ENCODE measurements around the gene BNC2. TPM values are rescaled to one million over a fixed set of nuclear protein-coding genes. Genes with fewer than 3 reads are reported as not detected.

The BNC2 gene
- total RNA-seq, 1 experiment from 2014 or later, result 0.20 TPM

DNA sequence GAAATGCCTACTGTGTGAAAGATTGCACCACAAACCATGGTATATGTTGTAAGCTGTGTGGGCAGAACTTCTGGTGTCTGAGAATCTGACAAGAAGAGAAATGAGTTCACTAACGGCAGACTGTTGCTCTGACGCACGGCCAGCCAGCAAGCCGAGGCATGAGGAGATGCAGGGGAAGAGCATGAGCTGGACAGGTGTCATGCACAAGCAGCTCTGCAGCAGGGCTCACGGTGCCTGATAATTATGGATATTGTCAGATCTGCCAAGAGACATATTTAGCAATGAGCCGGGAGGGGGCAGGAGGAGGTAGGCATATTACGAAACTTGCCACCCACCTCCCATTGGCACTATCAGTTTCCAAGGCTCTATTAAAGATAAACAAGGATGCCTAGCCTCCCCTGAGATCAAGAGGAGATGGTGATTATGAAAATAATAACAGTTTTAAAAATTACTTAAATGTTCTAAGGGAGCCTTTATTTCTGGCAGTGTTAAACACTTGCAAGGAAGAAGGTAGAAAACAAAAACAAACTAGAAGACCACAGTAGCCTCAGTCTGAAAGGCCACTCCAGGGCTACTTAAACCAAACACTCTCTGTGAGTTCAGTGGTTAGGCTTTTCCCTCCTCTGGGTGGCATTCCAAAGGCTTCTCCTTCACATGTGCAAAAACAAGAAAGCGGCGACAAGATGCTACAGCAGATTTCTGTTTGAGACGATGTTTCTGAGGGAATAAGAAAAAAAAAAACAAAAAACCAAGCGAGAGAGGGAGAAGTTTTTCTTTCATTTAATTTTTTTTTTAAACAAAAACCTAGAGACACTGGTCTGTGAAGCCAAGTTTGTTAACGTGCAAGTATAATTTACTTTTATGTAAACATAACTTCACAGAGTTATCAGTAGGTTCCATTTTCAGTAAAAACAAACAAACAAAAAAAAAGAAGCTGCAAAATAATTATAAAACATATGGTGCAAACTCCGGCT, 339.5 kb downstream of the BNC2 start:
- Mint-ChIP-seq H3K27me3 (ENCODE audit: insufficient read depth, unreplicated experiment) (peaks cover 3% of the 10 kb centered on the region), H3K36me3 (ENCODE audit: insufficient read depth, unreplicated experiment) (no peaks in the 10 kb centered on the region), H3K4me3 (ENCODE audit: unreplicated experiment) (no peak overlapping the region), H3K9me3 (ENCODE audit: unreplicated experiment) (no peaks in the 10 kb centered on the region), H3K27ac (ENCODE audit: unreplicated experiment) (no peak overlapping the region), H3K4me1 (ENCODE audit: low read depth, unreplicated experiment) (no peaks in the 10 kb centered on the region)
- Histone ChIP-seq H3K27me3 (replicated peaks; ENCODE audit: control insufficient read depth, insufficient read depth, low read length) (no peaks in the 10 kb centered on the region), H3K4me1 (no peaks in the 10 kb centered on the region), H3K36me3 (ENCODE audit: control insufficient read depth, insufficient read depth, low read length) (no peaks in the 10 kb centered on the region), H3K9me3 (no peaks in the 10 kb centered on the region), H3K4me3 (ENCODE audit: low read depth, low read length) (no peak overlapping the region)
- POLR2A ChIA-PET, result no interaction called here
- no peak for DNase-seq
- intact Hi-C loops (cut with micrococcal nuclease; ENCODE audit: unreplicated experiment), result no loop called here
- BruUV-seq (replicated peaks), result no TSS peak
- CTCF ChIA-PET, result no interaction called here
- TF ChIP-seq, protein P1, sequence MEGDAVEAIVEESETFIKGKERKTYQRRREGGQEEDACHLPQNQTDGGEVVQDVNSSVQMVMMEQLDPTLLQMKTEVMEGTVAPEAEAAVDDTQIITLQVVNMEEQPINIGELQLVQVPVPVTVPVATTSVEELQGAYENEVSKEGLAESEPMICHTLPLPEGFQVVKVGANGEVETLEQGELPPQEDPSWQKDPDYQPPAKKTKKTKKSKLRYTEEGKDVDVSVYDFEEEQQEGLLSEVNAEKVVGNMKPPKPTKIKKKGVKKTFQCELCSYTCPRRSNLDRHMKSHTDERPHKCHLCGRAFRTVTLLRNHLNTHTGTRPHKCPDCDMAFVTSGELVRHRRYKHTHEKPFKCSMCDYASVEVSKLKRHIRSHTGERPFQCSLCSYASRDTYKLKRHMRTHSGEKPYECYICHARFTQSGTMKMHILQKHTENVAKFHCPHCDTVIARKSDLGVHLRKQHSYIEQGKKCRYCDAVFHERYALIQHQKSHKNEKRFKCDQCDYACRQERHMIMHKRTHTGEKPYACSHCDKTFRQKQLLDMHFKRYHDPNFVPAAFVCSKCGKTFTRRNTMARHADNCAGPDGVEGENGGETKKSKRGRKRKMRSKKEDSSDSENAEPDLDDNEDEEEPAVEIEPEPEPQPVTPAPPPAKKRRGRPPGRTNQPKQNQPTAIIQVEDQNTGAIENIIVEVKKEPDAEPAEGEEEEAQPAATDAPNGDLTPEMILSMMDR (IDR thresholded peaks at IDR 0.05; ENCODE audit: insufficient read depth in 1 of 2, low read depth in 1 of 2, low read length in 1 of 2, severe bottlenecking in 1 of 2, unreplicated experiment in 1 of 2), result no peak

DNA sequence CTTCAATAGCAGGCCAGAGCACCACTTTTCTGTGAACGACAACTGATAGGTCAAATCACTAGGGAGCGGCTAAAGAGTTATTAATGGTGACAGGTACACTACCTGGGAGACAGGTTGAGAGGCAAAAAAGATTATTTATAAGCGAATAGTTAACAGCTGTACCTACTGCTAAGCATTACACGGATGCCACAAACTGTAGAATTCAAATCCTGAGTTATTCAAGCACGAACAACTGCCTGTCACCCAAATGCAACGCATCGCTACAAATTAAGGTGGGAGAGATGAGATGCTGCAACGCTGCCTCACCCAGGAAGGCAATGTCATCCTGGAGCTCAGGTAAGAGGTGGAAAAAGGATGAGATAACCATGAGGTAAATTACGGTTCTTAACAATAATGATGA, 342.9 kb downstream of the BNC2 start:
- Mint-ChIP-seq H3K4me1 (ENCODE audit: low read depth, unreplicated experiment) (no peaks in the 10 kb centered on the region), H3K36me3 (ENCODE audit: insufficient read depth, unreplicated experiment) (no peaks in the 10 kb centered on the region), H3K27me3 (ENCODE audit: insufficient read depth, unreplicated experiment) (peaks cover 3% of the 10 kb centered on the region), H3K9me3 (ENCODE audit: unreplicated experiment) (no peaks in the 10 kb centered on the region), H3K27ac (ENCODE audit: unreplicated experiment) (no peak overlapping the region), H3K4me3 (ENCODE audit: unreplicated experiment) (no peak overlapping the region)
- H3K27me3 ChIP-seq (replicated peaks; ENCODE audit: control insufficient read depth, insufficient read depth, low read length), result no peaks in the 10 kb centered on the region
- H3K4me1 ChIP-seq, result no peaks in the 10 kb centered on the region
- ChIA-PET CTCF (no interaction called here), POLR2A (no interaction called here)
- intact Hi-C loops (cut with micrococcal nuclease; ENCODE audit: unreplicated experiment), result no loop called here
- no peak overlapping the region for H3K4me3 ChIP-seq (ENCODE audit: low read depth, low read length)
- no peak for DNase-seq
- TF ChIP-seq, protein P1 (IDR thresholded peaks at IDR 0.05; ENCODE audit: insufficient read depth in 1 of 2, low read depth in 1 of 2, low read length in 1 of 2, severe bottlenecking in 1 of 2, unreplicated experiment in 1 of 2), result no peak
- no TSS peak for BruUV-seq (replicated peaks)
- H3K36me3 ChIP-seq (ENCODE audit: control insufficient read depth, insufficient read depth, low read length), result no peaks in the 10 kb centered on the region
- H3K9me3 ChIP-seq, result no peaks in the 10 kb centered on the region

DNA sequence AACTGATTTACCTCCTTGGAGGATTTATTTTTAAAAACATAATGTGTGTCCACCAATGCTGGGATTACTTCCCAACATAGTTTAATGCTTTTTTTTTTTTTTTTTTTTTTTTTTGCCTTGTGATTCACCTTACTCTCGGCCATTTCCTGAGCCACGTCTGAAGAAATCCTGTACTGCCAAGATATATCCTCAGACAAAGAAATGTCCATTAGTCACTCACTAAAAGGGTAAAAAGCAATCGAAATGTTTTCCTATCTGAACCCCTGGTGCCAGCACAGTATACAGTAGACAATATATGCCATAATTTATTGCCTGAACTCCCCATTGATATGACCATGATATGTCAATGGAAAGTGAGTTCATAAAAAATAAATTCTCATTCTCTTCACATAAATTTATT, 344.1 kb downstream of the BNC2 start:
- Mint-ChIP-seq H3K9me3 (ENCODE audit: unreplicated experiment) (no peaks in the 10 kb centered on the region), H3K36me3 (ENCODE audit: insufficient read depth, unreplicated experiment) (no peaks in the 10 kb centered on the region), H3K27me3 (ENCODE audit: insufficient read depth, unreplicated experiment) (peaks cover 3% of the 10 kb centered on the region), H3K27ac (ENCODE audit: unreplicated experiment) (no peak overlapping the region), H3K4me1 (ENCODE audit: low read depth, unreplicated experiment) (no peaks in the 10 kb centered on the region), H3K4me3 (ENCODE audit: unreplicated experiment) (no peak overlapping the region)
- BruUV-seq (replicated peaks), result no TSS peak
- H3K27me3 ChIP-seq (replicated peaks; ENCODE audit: control insufficient read depth, insufficient read depth, low read length), result no peaks in the 10 kb centered on the region
- H3K4me3 ChIP-seq (ENCODE audit: low read depth, low read length), result no peak overlapping the region
- TF ChIP-seq, protein P1 (IDR thresholded peaks at IDR 0.05; ENCODE audit: insufficient read depth in 1 of 2, low read depth in 1 of 2, low read length in 1 of 2, severe bottlenecking in 1 of 2, unreplicated experiment in 1 of 2), result no peak
- POLR2A ChIA-PET, result no interaction called here
- no peaks in the 10 kb centered on the region for H3K9me3 ChIP-seq
- no peaks in the 10 kb centered on the region for H3K36me3 ChIP-seq (ENCODE audit: control insufficient read depth, insufficient read depth, low read length)
- intact Hi-C loops (cut with micrococcal nuclease; ENCODE audit: unreplicated experiment), result no loop called here
- no peak for DNase-seq
- no peaks in the 10 kb centered on the region for H3K4me1 ChIP-seq
- CTCF ChIA-PET, result no interaction called here

All from Caco-2 (cell line).